NCI-H2029 (cell line): ENCODE results near the gene ADAMTS10.
"Not testable (repeated sequence)": the region's sequence is repeated elsewhere in the genome, so short reads cannot be mapped to it uniquely, and the experiment has no call there.

Experiments
- DNase-seq: peaks from one replicate; lab custom pipeline; 2025; lab: John Stamatoyannopoulos, UW

The ADAMTS10 gene

DNA sequence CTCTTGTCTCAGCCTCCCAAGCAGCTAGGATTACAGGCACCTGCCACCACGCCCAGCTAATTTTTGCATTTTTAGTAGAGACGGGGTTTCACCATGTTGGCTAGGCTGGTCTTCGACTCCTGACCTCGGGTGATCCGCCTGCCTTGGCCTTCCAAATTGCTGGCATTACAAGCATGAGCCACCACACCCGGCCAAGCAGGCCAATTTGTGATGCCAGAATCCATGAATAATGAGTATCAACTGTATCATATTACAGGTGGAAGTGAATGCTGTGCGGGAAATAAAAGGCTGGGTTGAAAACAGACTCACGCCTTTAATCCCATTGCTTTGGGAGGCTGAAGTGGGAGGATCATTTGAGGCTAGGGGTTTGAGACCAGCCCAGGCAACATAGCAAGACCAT is 16.3 kb upstream of the ADAMTS10 start:
- no peak for DNase-seq

DNA sequence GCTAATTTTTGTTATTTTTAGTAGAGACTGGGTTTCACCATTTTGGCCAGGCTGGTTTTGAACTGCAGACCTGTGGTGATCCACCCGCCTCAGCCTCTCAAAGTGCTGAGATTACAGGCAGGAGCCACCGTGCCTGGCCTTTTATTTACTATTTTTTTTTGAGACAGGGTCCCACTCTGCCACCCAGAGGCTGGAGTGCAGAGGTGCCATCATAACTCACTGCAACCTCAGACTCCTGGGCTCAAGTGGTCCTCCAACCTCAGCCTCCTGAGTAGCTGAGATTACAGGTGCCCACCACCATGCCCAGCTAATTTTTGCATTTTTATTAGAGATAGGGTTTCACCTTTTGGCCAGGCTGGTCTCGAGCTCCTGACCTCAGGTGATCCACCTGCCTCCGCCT is 12.4 kb upstream of the ADAMTS10 start:
- not testable (repeated sequence) for DNase-seq

DNA sequence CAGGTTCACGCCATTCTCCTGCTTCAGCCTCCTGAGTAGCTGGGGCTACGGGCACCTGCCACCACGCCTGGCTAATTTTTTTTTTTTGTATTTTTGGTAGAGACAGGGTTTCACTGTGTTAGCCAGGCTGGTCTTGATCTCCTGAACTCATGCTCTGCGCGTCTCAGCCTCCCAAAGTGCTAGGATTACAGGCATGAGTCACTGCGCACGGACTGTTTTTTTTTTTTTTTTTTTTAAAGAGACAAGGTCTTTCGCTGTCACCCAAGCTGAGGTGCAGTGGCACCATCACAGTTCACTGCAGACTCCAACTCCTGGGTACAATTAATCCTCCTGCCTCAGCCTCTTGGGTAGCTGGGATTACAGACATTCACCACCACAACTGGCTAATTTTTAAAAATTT is 8.2 kb upstream of the ADAMTS10 start:
- DNase-seq: no peak

DNA sequence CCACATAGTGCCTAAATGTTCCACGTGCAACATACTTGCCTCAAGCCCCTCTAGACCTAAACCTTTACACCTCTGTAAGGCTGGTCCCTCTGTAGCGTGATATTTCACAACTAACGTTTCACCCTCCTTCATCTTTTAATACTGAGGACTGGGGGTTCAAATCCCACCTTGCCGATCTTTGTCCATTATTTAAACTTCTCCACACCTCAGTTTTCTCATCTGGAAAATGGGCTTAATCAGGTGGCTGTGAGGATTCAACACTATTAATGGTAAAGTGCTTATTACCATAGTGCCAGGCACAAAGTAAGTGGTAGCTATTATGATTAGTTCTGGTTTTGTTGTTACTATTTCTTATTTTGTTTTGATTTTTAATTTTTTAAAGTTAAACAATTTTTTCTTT is 7.5 kb upstream of the ADAMTS10 start:
- DNase-seq: no peak

DNA sequence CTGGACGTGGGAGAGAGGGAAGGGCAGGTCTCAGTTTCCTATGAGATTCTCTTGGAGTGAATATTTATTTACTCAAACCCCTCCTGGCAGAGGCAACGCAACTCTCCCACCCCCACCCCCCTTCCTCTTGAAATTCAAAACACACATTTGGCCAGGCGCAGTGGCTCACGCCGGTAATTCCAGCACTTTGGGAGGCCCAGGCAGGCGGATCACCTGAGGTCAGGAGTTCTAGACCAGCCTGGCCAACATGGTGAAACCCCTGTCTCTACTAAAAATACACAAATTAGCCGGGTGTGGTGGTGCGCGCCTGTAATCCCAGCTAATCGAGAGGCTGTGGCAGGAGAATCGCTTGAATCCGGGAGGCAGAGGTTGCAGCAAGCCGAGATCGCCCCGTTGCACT is 6.8 kb upstream of the ADAMTS10 start:
- not testable (repeated sequence) for DNase-seq

DNA sequence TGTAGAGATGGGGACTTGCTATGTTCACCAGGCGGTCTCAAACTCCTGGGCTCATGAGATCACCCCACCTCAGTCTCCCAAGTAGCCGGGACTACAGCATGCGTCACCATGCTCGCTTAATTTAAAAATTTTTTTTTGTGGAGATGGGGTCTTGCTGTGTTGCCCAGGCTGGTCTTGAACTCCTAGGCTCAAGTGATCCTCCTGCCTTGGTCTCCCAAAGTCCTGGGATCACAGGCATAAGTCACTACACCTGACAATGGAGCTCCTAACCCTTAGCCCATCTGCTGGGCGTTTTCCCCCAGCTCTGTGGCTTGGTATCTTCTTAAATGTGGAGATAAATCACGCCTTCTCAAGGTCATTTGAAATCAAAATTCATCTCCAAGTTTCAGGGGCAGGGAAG is 6.3 kb upstream of the ADAMTS10 start:
- DNase-seq: no peak

DNA sequence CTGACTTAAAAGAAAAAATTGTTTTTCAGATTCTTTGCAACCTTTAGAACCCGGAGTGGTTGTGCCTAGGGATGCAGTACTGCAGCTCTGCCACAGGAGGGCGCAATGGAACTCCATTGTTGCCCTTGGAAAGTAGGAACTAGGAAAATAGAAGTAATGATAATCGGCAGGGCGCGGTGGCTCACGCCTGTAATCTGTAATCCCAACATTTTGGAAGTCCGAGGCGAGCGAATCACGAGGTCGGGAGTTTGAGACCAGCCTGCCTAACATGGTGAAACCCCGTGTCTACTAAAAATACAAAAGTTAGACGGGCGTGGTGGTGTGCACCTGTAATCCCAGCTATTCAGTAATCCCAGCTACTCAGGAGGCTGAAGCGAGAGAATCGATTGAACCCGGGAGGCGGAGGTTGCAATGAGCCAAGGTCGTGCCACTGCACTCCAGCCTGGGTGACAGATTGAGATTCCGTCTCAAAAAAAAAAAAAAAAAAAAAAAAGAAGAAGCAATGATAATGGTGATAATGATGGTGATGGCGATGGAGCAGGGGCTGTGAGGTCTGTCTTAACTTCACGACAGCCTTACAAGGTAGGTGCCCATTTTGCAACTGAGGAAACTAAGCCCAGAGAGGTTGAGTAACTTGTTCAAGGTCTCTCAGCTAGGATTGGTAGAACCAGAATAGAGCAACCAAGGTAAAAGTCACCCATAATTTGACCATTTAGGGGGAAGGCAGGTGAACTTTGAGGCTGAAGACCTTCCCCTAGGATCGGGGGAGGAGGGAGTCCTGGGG is 5.5 kb upstream of the ADAMTS10 start:
- no peak for DNase-seq

DNA sequence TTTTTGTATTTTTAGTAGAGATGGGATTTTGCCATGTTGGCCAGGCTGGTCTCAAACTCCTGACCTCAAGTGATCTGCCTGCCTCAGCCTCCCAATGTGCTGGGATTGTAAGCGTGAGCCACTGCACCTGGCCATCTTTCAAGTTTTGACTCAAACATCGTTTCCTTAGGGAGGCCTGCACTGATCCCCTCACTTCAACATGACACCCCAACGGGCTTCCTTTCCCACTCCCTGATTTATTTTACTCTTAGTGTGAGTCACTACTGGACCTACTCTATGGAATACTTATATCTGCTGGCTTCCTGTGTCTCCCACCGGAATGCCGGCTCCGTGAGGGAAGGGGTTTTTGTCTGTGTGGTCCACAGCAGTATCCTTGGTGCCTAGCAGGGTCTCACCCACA is 4.5 kb upstream of the ADAMTS10 start:
- DNase-seq: no peak

DNA sequence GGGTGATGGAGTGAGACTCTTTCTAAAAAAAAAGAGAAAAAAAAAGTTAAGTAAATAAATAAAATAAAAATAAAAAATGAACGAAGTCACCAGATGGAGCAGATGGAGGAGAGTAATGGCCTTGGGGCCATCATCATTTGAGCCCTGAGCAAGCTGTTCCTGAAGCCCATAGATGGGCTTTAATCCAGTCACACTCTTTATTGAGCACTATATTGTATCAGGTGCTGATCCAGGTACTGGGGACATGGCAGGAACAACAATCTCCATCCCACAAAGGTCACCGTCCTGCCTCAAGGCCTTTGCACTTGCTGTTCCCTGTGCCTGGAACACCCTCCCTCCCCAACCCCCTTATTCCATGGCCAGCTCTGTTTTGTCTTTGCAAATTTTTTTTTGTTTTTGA is 3.9 kb upstream of the ADAMTS10 start:
- no peak for DNase-seq

DNA sequence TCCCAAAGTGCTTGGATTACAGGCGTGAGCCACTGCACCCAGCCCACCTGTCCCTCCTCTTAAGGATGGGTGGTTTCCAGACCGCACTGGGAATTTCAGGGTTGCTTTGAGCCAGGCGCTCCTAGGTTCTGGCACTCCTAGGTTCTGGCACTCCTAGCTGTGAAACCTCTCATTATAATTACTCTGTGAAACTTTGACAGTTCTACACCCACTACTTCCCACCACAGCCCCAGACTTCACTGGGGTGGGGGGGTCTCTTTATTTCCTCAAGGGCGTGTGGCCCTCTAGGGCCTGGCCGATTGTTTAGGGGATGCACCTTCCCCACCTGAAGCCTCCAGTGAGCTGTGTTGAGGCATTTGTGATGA is 2.3 kb upstream of the ADAMTS10 start:
- DNase-seq: no peak

DNA sequence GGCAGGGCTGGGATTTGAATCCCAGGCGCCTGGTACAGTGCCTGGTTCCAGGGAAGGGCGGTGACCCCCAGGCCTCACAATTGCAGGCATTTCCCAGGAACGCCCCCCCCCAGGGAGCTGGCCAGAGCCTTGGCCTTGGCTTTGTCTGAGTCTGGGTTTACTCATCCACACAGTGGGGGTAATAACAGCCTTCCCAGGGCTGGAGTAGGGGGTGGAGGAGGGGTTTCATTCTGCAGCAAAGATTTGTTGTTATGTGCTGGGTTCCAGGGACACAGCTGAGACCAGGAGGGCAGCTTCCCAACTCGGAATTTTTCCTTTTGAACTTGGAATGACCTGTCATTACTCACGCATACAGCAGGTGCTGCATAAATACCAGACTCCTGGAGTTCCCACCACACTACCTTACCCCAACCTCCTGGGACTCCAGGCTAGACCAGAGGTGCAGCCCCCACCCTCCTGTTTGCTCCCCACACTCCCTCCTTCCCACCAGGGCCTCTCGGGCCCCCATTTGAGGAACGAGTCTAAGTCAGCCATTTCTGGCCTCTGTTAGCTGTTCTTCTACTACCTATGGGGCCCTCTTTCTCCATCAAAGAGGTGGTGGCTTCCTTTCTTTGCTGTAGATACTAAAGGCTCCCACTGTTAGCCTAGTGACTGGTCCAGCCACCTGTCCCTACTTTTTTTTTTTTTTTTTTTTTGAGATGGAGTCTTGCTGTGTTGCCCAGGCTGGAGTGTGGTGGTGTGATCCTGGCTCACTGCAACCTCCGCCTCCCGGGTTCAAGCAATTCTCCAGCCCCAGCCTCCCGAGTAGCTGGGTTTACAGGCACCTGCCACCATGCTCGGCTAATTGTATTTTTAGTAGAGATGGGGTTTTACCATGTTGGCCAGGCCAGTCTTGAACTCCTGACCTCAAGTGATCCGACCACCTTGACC is 1.6 kb upstream of the ADAMTS10 start:
- no peak for DNase-seq

DNA sequence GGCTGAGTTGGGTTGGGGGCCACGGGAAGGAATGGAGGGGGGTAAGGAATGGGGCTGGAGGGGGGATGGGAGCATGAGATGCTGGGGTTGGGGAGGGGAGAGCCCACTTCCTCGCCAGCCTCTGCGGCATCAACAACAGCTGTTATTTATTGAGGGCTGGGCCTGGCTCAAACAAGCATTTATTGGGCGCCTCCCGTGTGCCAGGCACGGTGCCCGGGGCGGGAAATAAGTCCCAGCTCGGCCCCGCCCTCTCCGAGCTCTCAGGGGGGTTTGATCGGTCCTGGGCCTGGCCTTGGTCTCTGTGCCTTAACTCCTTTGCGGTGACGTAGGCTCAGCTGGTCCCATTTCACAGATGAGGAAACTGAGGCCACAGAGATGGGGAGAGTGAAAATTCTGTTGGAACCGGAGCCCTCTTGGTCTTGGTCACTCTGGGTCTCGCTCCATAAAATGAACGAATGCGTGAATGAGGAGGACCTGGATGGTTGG is 919 bp upstream of the ADAMTS10 start:
- DNase-seq: no peak

DNA sequence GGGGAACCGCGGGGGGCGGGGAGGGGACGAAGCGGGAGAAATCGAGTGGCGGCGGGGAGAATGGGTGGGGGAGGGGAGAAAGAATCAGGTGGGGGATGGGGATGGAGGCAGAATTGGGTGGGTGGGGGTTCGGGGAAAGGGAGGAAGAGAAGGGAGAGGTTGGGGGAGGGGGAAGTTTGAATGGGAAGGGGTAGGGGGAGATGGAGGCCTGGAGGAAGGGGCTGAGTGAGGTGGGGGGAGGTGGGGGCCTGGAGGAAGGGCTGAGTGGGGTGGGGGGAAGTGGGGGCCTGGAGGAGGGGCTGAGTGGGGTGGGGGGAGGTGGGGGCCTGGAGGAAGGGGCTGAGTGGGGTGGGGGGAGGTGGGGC is 403 bp upstream of the ADAMTS10 start:
- DNase-seq: no peak

DNA sequence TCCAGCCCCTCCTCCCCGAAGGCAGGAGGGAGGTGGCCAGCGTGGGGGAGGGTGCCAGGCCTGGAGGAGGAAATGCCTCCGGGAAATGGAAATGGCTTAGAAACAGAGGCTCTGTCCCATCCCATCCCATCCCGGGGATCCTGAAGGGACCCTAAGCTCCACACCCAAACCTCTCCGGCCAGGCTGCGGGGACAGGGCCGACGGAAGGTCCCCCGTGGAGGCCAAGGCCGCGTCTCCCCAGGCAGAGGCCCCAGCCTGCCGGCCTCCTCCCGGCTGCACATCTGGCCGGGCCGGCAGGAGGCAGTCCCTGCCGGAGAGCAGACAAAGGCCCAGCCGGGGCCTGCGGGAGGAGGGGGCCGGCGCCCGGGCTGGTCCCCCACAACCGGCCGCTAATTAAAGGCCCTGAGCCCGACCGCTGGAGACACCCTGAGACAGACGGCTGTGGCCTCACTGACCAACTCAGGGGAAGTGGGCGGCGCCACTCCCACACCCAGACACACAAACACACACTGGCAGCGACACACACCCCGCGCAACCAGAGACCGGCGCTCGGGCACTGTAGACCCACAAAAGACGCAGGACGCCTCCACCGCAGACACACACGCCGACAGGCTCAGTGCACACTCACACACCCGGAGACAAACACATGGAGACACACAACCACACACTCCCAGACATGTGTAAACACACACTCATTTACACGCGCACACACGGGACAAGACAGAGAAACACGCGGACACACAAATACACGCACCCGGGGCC is 1.1 kb downstream of the ADAMTS10 start:
- DNase-seq: no peak

DNA sequence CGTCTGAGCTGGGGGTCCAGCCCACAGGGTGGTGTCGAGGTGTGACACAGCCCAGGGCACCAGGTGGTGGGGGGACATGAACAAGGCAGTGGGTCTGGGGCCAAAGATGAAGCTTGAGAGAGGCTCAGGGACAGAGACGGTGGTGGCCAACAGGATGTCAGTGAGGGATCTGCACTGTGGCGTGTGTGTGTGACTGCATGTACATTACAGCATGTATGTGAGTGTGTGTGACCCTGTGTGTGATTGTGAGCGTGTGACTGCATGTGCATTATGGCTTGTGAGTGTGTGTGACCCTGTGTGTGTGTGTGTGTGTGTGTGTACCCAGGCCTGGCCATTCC is 1.6 kb downstream of the ADAMTS10 start:
- DNase-seq: no peak

DNA sequence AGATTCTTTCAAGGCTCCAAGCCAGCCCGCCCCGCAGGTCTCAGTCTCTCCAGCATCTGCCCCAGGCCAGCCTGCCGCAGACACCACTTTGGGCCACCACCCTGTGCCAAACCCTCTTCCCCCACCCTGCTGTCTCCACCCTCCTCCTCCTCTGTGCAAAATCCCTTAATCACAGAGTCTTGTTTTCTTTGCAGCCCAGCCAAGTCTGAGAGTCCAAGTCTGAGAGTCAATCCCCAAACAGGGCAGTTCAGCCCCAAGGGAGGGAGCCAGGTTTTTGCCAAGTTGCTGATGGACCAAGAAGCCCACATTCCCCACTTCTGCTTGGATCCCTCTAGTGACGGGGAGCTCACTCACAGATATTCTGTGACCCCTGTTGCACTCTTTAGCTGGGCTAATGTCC is 3.1 kb downstream of the ADAMTS10 start:
- no peak for DNase-seq

DNA sequence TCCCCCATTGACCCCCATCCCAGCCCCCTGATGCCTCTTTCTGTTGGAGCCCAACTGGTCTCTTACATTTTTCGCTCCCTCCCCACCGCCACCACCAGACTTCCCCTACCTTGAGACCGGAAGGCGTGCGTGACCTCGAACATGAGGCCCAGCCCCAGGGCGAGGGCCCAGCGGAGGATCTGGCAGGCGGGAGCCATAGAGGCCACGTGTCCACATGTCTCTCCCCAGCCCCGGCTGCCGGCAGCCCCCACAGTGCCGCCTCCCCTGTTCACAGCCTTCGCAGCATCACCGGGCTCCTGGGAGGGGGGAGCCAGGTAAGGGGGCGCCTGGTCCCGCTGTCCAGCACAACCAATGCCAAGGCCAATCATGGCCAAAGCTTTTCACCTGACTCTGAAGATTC is 5.0 kb downstream of the ADAMTS10 start:
- no peak for DNase-seq

DNA sequence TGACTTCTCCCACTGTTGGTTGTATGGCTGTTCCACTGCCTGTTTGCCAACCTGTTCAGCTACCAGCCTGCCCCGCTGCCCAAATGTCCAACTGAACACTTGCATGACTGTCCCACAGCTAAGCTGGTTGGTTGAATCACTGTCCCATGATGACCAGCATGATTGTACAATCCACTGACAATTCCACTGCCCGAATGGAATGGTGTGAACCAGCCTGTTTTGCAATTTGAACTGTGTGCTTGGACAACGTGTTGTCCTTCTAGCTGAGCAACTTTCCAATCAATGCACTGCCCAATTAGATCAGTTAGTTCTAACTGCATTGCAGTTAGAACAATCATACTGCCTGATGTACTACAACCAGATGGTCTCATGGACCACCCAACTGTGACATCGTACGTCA is 8.7 kb downstream of the ADAMTS10 start:
- no peak for DNase-seq

DNA sequence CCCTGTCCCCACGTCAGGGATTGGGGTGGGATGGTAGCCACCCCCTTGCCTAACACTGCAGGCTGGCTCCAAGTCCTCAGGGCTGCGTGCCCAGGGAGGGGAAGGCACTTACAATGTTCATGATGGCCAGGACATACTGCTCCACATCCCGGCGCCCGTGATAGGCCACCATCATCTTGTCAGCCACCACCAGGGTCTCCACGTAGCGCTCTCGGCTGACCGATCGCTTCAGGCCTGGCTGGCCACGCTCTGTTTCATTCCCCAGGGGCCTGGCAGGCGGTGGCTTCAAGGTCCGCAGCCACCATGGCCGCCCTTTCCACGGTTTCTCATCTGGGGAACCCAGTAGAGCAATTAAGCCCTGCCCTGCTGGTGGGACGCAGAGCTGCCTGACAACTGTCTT is 9.7 kb downstream of the ADAMTS10 start:
- DNase-seq: no peak

DNA sequence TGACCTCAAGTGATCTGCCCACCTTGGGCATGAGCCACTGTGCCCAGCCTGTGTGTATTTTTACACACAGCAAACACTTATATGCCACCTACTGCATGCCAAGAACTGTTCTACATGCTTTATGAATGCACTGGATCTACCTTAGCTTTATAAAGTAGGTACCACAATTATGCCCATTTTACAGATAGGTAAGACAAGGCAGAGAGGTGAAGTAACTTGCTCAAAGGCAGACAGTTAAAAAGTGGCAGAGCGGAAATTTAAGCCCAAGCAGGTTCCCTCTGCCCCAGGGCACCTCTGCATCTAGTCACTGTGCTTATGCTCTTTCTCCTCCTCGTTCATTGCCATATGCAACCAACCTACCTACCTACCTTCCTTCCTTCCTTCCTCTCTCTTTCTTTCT is 10.5 kb downstream of the ADAMTS10 start:
- no peak for DNase-seq

DNA sequence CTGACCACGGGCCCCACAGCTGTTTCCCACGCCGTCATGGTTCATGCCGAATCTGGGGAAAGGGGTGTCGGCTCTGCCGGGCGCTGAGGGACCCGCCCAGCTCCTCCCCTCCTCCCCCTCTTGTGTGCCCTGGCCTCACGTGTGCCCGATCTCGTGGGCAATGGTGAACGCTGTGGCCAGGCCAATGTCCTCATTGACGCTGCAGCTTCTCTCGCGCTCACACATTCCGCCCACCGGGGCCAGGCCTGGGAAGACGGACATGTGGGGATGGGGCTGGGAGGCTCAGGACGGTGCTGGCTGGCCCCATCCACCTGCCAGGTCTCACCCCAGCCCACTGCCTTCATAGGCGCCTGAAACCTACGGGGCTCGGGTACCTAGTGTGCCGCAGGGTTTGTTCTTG is 14.3 kb downstream of the ADAMTS10 start:
- DNase-seq: no peak

DNA sequence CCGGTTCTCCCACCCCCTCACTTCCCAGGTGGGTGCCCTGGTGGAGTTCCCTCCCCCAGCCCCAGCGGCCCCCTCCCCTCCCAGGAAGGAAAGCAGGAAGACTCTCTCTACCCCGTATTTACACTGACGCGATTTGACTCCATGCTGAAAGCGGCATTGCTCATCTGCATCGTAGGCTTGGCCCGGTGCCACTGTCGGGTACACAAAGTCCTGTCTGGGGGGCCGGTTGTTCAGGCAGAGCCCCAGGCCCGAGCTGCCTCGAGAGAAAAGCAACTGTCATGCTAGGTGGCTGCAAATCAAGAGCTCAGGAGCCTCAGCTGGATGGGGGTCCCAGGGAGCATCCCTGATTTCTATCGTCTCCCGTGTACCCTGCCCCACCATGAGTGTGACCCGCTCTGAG is 14.9 kb downstream of the ADAMTS10 start:
- no peak for DNase-seq

DNA sequence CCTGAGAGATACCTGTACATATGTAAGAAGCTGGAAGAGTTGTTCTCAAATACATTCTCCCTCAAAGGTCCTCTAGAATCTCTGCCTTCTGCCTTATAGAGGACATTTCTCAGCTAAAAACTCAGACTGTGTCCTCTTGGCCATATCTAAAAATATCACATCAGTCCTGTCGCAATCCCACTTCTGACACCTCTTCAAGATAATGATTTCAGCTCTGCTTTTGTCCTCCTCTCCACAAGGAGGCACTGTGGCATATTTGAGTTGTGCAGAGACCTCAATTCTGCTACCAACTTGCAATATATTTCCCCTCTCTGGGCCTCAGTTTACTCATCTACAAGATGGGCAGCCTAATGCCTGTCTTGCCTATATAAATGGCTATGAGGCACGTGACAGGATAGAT is 16.6 kb downstream of the ADAMTS10 start:
- DNase-seq: no peak
